SK-N-SH (cell line): Measurements from ENCODE around the gene QSER1. TPM values are rescaled to one million over a fixed set of nuclear protein-coding genes. Genes with fewer than 3 reads are reported as not detected.

ENCODE experiments used
- CTCF ChIA-PET: fragments of 300-600, 350-600 bp; formaldehyde crosslinking; extraction: SDS; loops from one replicate; lab custom pipeline; 2021; lab: Yijun Ruan, JAX
- POLR2A ChIA-PET: fragments of 350-600 bp; sonication (Branson Sonifier 250); formaldehyde crosslinking; extraction: SDS; loops from one replicate; lab custom pipeline; 2020; ENCODE audit warnings: antibody characterized with exemption, inconsistent platforms; lab: Yijun Ruan, JAX
- DNase-seq: peaks from one replicate; pipeline ENCODE4 v3.0.0; 2012
- H2AFZ ChIP-seq: fragments of 200-600 bp; sonication (generic); 2 replicates; pipeline ENCODE4 v1.8.1; 2016; ENCODE audit warnings: antibody characterized with exemption, mild to moderate bottlenecking, low read depth
- H3F3A ChIP-seq: fragments of 200-600 bp; sonication (generic); replicated peaks from 2 replicates; pipeline ENCODE3; 2016; ENCODE audit warnings: antibody characterized with exemption, mild to moderate bottlenecking; ENCODE audit not compliant: insufficient read depth
- H3K27ac ChIP-seq, 2 experiments: fragments of 200-500 bp in 1 of 2; fragments of 200-600 bp in 1 of 2; sonication (Bioruptor generic) in 1 of 2; sonication (generic), shearing (Covaris generic) in 1 of 2; 2 replicates each; pipeline versions ENCODE4 v1.5.1 to v1.6.1; 2014 to 2016; ENCODE audit warnings: low read depth in 2 of 2, inconsistent platforms in 1 of 2, low read length in 1 of 2, mild to moderate bottlenecking in 1 of 2, mixed read lengths in 1 of 2
- H3K27me3 ChIP-seq: fragments of 200-600 bp; sonication (generic), shearing (Covaris generic); 2 replicates; pipeline ENCODE4 v1.6.1; 2016; ENCODE audit warnings: mixed run types; ENCODE audit not compliant: insufficient read depth
- H3K36me3 ChIP-seq, 2 experiments: fragments of 200-500 bp in 1 of 2; fragments of 200-600 bp in 1 of 2; sonication (Bioruptor generic) in 1 of 2; sonication (generic) in 1 of 2; replicated peaks in 1 of 2; 2 replicates each; pipeline versions ENCODE3 to v1.5.1; 2014 to 2016; ENCODE audit warnings: low read length in 1 of 2, mild to moderate bottlenecking in 1 of 2; ENCODE audit not compliant: insufficient read depth in 2 of 2, control insufficient read depth in 1 of 2
- H3K4me1 ChIP-seq, 2 experiments: fragments of 200-500 bp in 1 of 2; fragments of 200-600 bp in 1 of 2; sonication (Bioruptor generic) in 1 of 2; sonication (generic), shearing (Covaris generic) in 1 of 2; 2 replicates each; pipeline versions ENCODE4 v1.5.1 to v1.6.1; 2014 to 2016; ENCODE audit warnings: low read depth in 1 of 2, low read length in 1 of 2, mixed run types in 1 of 2; ENCODE audit not compliant: insufficient read depth in 2 of 2, control insufficient read depth in 1 of 2
- H3K4me2 ChIP-seq: fragments of 200-600 bp; sonication (generic), shearing (Covaris generic); 2 replicates; pipeline ENCODE4 v1.6.1; 2017; ENCODE audit warnings: mixed run types
- H3K4me3 ChIP-seq, 2 experiments: fragments of 200-500 bp in 1 of 2; fragments of 200-600 bp in 1 of 2; sonication (Bioruptor generic) in 1 of 2; sonication (generic), shearing (Covaris generic) in 1 of 2; 2 replicates each; pipeline versions ENCODE4 v1.5.1 to v1.8.1; 2014 to 2016; ENCODE audit warnings: low read depth in 2 of 2, inconsistent platforms in 1 of 2, low read length in 1 of 2, mild to moderate bottlenecking in 1 of 2, mixed read lengths in 1 of 2, moderate library complexity in 1 of 2
- H3K79me2 ChIP-seq: fragments of 200-600 bp; sonication (generic); 2 replicates; pipeline ENCODE4 v1.8.1; 2017; ENCODE audit warnings: mild to moderate bottlenecking; ENCODE audit not compliant: insufficient read depth
- H3K9ac ChIP-seq: fragments of 200-600 bp; sonication (generic); 2 replicates; pipeline ENCODE4 v1.6.1; 2017; ENCODE audit warnings: mixed run types
- H3K9me2 ChIP-seq: fragments of 200-600 bp; sonication (generic); 2 replicates; pipeline ENCODE4 v1.6.1; 2017; ENCODE audit warnings: mixed run types
- H3K9me3 ChIP-seq: fragments of 200-600 bp; sonication (generic); 2 replicates; pipeline ENCODE4 v1.6.1; 2017; ENCODE audit warnings: mixed run types, mild to moderate bottlenecking, moderate library complexity
- H4K20me1 ChIP-seq: fragments of 200-600 bp; sonication (generic); 2 replicates; pipeline ENCODE4 v1.6.1; 2017; ENCODE audit warnings: mild to moderate bottlenecking, mixed run types; ENCODE audit not compliant: insufficient read depth
- CHD2 ChIP-seq: fragments of 150-350 bp; IDR thresholded peaks from 2 replicates; pipeline ENCODE4 v1.6.1; 2018; ENCODE audit warnings: low read length; ENCODE audit not compliant: partially characterized antibody
- ELF1 ChIP-seq: IDR thresholded peaks from 2 replicates; pipeline ENCODE4 v1.4.0; 2012
- EP300 ChIP-seq, 2 experiments: IDR thresholded peaks; 2 replicates each; pipeline versions ENCODE4 v1.4.0 to v1.6.1; 2012; ENCODE audit warnings: borderline replicate concordance in 1 of 2, low read depth in 1 of 2, low read length in 1 of 2
- FOSL2 ChIP-seq: IDR thresholded peaks from 2 replicates; pipeline ENCODE4 v1.4.0; 2012; ENCODE audit warnings: low read depth, mild to moderate bottlenecking, moderate library complexity, borderline replicate concordance
- FOXJ3 ChIP-seq: sonication (generic); formaldehyde crosslinking; IDR thresholded peaks from 2 replicates; pipeline ENCODE4 v1.5.1; 2020; ENCODE audit warnings: mild to moderate bottlenecking, missing genetic modification reagents
- GABPA ChIP-seq: IDR thresholded peaks from 2 replicates; pipeline ENCODE4 v1.4.0; 2012; ENCODE audit warnings: low read depth, mild to moderate bottlenecking
- GATA2 ChIP-seq: sonication (generic); formaldehyde crosslinking; IDR thresholded peaks from 2 replicates; pipeline ENCODE4 v1.5.0; 2020; ENCODE audit warnings: mild to moderate bottlenecking, missing genetic modification reagents
- IRF3 ChIP-seq: fragments of 150-350 bp; IDR thresholded peaks from 2 replicates; pipeline ENCODE4 v1.6.1; 2016; ENCODE audit warnings: mild to moderate bottlenecking, low read depth, low read length
- RAD21 ChIP-seq: IDR thresholded peaks from 2 replicates; pipeline ENCODE4 v1.6.1; 2012; ENCODE audit warnings: mild to moderate bottlenecking, low read length
- RXRA ChIP-seq: IDR thresholded peaks from 2 replicates; pipeline ENCODE4 v1.4.0; 2012; ENCODE audit warnings: low read depth, mild to moderate bottlenecking, borderline replicate concordance
- TCF12 ChIP-seq: IDR thresholded peaks from 2 replicates; pipeline ENCODE4 v1.4.0; 2012
- ZBTB33 ChIP-seq: IDR thresholded peaks from 2 replicates; pipeline ENCODE4 v1.4.0; 2012; ENCODE audit warnings: low read depth, borderline replicate concordance
- WGBS: methylation state at CpG from one replicate; pipeline ENCODE4 v1.1.6; 2017; ENCODE audit warnings: low lambda C conversion rate; 5-methylcytosine and 5-hydroxymethylcytosine counted together
- polyA plus RNA-seq, 3 experiments: library from polyadenylated mRNA; depleted of rRNA; stranded (reverse); fragments of >200 nt; gene quantifications; 2 replicates each; pipeline ENCODE4 v1.2.3, GENCODE V29; 2012
- TF ChIP-seq, protein P1 (sequence below): fragments of 200-600 bp; sonication (generic); IDR thresholded peaks from 2 replicates; pipeline ENCODE4 v1.6.1; 2017; ENCODE audit warnings: antibody characterized with exemption, mild to moderate bottlenecking, moderate library complexity
- TF ChIP-seq, protein P2 (sequence below): IDR thresholded peaks from 2 replicates; pipeline ENCODE4; 2012
- TF ChIP-seq, protein P3 (sequence below): IDR thresholded peaks from 2 replicates; pipeline ENCODE4 v1.6.1; 2012; ENCODE audit warnings: mild to moderate bottlenecking, low read depth, low read length, moderate library complexity

QSER1 gene
- polyA plus RNA-seq, 1 of the 3 experiments (the other 2 are of a cell fraction) = 4.2 TPM

- Histone ChIP-seq H3K4me1 (peaks cover 0 to 11% of the 10 kb centered on the region in 2 experiments; a peak in 1 of 4 replicates), H3K9me2 (no peaks in the 10 kb centered on the region), H3K36me3 (peaks cover 0 to 3% of the 10 kb centered on the region in 2 experiments), H3K27me3 (no peaks in the 10 kb centered on the region), H4K20me1 (peaks cover 19% of the 10 kb centered on the region), H3K27ac (no peak overlapping the region), H3K9me3 (no peaks in the 10 kb centered on the region), H2AFZ (no peak overlapping the region), H3K4me3 (no peak overlapping the region), H3K9ac (no peak overlapping the region), H3K4me2 (no peak overlapping the region), H3F3A (no peaks in the 10 kb centered on the region), H3K79me2 (peaks cover 98% of the 10 kb centered on the region)
- ChIA-PET POLR2A (no interaction called here), CTCF (no interaction called here)
- DNase-seq = no peak
- TF ChIP-seq, protein P1, sequence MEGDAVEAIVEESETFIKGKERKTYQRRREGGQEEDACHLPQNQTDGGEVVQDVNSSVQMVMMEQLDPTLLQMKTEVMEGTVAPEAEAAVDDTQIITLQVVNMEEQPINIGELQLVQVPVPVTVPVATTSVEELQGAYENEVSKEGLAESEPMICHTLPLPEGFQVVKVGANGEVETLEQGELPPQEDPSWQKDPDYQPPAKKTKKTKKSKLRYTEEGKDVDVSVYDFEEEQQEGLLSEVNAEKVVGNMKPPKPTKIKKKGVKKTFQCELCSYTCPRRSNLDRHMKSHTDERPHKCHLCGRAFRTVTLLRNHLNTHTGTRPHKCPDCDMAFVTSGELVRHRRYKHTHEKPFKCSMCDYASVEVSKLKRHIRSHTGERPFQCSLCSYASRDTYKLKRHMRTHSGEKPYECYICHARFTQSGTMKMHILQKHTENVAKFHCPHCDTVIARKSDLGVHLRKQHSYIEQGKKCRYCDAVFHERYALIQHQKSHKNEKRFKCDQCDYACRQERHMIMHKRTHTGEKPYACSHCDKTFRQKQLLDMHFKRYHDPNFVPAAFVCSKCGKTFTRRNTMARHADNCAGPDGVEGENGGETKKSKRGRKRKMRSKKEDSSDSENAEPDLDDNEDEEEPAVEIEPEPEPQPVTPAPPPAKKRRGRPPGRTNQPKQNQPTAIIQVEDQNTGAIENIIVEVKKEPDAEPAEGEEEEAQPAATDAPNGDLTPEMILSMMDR = no peak
- TF ChIP-seq FOXJ3 (CRISPR knock-in tag) = no peak
- TF ChIP-seq FOSL2 = no peak
- no peak for TF ChIP-seq IRF3
- no peak for TF ChIP-seq ZBTB33
- TF ChIP-seq CHD2 = no peak
- no peak for TF ChIP-seq RXRA
- TF ChIP-seq GABPA = no peak
- no peak for TF ChIP-seq ELF1
- no peak for TF ChIP-seq GATA2
- TF ChIP-seq RAD21 = no peak
- TF ChIP-seq, protein P2, sequence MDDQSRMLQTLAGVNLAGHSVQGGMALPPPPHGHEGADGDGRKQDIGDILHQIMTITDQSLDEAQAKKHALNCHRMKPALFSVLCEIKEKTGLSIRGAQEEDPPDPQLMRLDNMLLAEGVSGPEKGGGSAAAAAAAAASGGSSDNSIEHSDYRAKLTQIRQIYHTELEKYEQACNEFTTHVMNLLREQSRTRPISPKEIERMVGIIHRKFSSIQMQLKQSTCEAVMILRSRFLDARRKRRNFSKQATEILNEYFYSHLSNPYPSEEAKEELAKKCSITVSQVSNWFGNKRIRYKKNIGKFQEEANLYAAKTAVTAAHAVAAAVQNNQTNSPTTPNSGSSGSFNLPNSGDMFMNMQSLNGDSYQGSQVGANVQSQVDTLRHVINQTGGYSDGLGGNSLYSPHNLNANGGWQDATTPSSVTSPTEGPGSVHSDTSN = no peak
- TF ChIP-seq, protein P3, sequence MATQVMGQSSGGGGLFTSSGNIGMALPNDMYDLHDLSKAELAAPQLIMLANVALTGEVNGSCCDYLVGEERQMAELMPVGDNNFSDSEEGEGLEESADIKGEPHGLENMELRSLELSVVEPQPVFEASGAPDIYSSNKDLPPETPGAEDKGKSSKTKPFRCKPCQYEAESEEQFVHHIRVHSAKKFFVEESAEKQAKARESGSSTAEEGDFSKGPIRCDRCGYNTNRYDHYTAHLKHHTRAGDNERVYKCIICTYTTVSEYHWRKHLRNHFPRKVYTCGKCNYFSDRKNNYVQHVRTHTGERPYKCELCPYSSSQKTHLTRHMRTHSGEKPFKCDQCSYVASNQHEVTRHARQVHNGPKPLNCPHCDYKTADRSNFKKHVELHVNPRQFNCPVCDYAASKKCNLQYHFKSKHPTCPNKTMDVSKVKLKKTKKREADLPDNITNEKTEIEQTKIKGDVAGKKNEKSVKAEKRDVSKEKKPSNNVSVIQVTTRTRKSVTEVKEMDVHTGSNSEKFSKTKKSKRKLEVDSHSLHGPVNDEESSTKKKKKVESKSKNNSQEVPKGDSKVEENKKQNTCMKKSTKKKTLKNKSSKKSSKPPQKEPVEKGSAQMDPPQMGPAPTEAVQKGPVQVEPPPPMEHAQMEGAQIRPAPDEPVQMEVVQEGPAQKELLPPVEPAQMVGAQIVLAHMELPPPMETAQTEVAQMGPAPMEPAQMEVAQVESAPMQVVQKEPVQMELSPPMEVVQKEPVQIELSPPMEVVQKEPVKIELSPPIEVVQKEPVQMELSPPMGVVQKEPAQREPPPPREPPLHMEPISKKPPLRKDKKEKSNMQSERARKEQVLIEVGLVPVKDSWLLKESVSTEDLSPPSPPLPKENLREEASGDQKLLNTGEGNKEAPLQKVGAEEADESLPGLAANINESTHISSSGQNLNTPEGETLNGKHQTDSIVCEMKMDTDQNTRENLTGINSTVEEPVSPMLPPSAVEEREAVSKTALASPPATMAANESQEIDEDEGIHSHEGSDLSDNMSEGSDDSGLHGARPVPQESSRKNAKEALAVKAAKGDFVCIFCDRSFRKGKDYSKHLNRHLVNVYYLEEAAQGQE = no peak
- TF ChIP-seq TCF12 = no peak
- no peak for TF ChIP-seq EP300 (IDR thresholded peaks at IDR 0.05; ENCODE audit: borderline replicate concordance in 1 of 2, low read depth in 1 of 2, low read length in 1 of 2)
- WGBS = 76% methylated on average over 3 of the region's 3 CpGs
Observed at GRCh38 chr11:32905028-32905667, 12.5 kb downstream of the QSER1 start.
